Fibroblast of the conjunctiva (primary cell): ENCODE measurements around the gene PTRHD1.
"Not testable (repeated sequence)": the region's sequence is repeated elsewhere in the genome, so short reads cannot be mapped to it uniquely, and the experiment has no call there.

Source experiments
- DNase-seq: peaks from one replicate; pipeline ENCODE4 v3.0.0-alpha.2; 2010; ENCODE audit warnings: low read depth

PTRHD1 gene

GRCh38 chr2:24792874-24793760, at the start of gene PTRHD1, which contains the start of gene CENPO:
TSS of gene PTRHD1 (minus strand) at chr2:24793391. CDS start at chr2:24793377, 14 bp downstream.
TSS of gene CENPO (plus strand) at chr2:24793425. CDS start at chr2:24793920, 495 bp downstream.
- DNase-seq, result peak; percentile 94

- no peak for DNase-seq
Observed at GRCh38 chr2:24842081-24843050, 49.2 kb upstream of the PTRHD1 start.

GRCh38 chr2:24840962-24841945, 48.1 kb upstream of the PTRHD1 start:
- DNase-seq, result no peak

- no peak for DNase-seq
Observed at GRCh38 chr2:24840164-24840869, 47.1 kb upstream of the PTRHD1 start.

- no peak for DNase-seq
Observed at GRCh38 chr2:24839729-24840128, 46.5 kb upstream of the PTRHD1 start.

- DNase-seq, result no peak
Observed at GRCh38 chr2:24838541-24838940, 45.4 kb upstream of the PTRHD1 start.

GRCh38 chr2:24837996-24838513, 44.9 kb upstream of the PTRHD1 start:
- no peak for DNase-seq

GRCh38 chr2:24836706-24837105, 43.5 kb upstream of the PTRHD1 start:
- DNase-seq, result no peak

- no peak for DNase-seq
Observed at GRCh38 chr2:24836206-24836605, 43.0 kb upstream of the PTRHD1 start.

- DNase-seq, result not testable (repeated sequence)
Observed at GRCh38 chr2:24835411-24835810, 42.2 kb upstream of the PTRHD1 start.

- no peak for DNase-seq
Observed at GRCh38 chr2:24834733-24835395, 41.7 kb upstream of the PTRHD1 start.

- no peak for DNase-seq
Observed at GRCh38 chr2:24833821-24834732, 40.9 kb upstream of the PTRHD1 start.

- no peak for DNase-seq
Observed at GRCh38 chr2:24832931-24833701, 39.9 kb upstream of the PTRHD1 start.

- no peak for DNase-seq
Observed at GRCh38 chr2:24832521-24832920, 39.3 kb upstream of the PTRHD1 start.

GRCh38 chr2:24832073-24832461, 38.9 kb upstream of the PTRHD1 start:
- DNase-seq, result no peak

GRCh38 chr2:24831221-24832072, 38.3 kb upstream of the PTRHD1 start:
- DNase-seq, result no peak

- no peak for DNase-seq
Observed at GRCh38 chr2:24830786-24831185, 37.6 kb upstream of the PTRHD1 start.
